HL-60/S4 (cell line): ENCODE measurements around the gene COMT.

Experiments
- in situ Hi-C: fragments of 300-500 bp; cut with MboI; formaldehyde crosslinking; loops from 2 replicates; pipeline ENCODE4 v1.14.3; 2022; ENCODE audit warnings: low sequenced_read_pairs

Gene COMT

GRCh38 chr22:19981171-19981960 is 39.8 kb downstream of the COMT start:
- in situ Hi-C loops: no loop called here

DNA sequence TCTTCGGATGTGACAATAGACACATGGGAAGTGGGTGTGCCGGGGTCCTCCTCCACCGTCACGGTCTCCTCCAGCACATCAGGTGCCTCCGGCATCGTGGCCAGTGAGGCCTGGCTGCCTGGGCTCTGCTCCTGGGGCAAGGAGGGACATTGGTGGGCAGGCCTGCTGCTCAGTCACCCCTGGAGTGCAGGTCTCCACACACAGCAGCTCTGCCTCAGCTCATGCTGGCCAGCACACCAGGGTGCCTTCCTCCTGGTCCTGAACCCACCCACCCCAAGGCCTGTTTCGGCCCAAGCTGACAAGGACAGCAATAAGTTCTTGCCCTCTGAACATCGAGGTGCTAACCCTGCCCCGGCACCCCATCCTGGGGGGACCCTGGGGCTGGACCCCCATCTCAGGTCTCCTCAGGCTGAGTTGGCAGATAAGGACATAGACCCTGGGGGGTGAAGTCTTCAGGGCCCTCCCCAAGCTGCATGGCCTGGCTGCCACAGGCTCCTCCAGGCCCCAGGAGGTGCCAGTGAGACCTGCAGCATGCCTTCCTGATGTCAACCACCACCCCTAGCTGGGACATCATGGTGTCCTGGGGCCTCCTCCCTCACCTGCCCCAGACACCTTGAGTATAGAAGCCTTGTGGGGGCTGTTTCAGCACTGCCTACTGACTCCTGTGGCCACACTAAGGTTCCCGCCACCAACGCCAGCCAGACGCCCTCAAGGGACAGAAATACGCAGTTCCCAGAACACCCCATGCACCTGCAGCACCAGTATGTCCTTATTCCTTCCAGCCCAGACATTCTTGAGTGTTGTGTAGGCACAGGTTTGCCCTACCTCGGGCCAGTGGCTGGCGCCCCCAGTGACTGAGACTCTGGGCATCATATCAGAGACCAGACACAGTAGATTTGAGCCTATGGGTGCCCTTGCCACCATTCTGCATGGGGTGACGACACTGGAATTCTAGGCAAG is 40.7 kb downstream of the COMT start:
- in situ Hi-C loops: no loop called here

GRCh38 chr22:19982991-19983578 is 41.5 kb downstream of the COMT start:
- in situ Hi-C loops: no loop called here

- in situ Hi-C loops: no loop called here
Measured at GRCh38 chr22:19983741-19984140, 42.2 kb downstream of the COMT start.

GRCh38 chr22:19984201-19984753 is 42.7 kb downstream of the COMT start:
- in situ Hi-C loops: no loop called here

GRCh38 chr22:19984851-19985811 is 43.6 kb downstream of the COMT start:
- in situ Hi-C loops: no loop called here

DNA sequence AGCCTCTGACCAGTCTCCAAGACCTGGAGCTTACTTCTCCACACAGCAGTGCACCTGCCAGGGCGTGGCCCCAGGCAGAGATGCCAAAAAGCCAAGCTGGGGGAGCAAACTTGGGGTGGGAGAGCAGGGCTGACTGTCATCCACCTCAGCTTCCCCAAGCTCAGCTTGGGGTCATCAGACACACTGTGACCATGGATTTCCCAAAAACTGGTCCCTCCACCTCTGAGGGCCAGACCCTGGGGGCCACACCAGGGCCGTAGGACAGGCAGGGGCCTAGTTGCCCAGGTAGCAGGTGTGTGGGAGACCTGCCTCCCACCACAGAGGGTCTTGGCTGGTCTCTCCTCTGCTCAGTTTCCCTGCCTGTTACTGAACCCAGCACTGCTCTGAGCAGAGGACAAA is 44.4 kb downstream of the COMT start:
- in situ Hi-C loops: no loop called here

DNA sequence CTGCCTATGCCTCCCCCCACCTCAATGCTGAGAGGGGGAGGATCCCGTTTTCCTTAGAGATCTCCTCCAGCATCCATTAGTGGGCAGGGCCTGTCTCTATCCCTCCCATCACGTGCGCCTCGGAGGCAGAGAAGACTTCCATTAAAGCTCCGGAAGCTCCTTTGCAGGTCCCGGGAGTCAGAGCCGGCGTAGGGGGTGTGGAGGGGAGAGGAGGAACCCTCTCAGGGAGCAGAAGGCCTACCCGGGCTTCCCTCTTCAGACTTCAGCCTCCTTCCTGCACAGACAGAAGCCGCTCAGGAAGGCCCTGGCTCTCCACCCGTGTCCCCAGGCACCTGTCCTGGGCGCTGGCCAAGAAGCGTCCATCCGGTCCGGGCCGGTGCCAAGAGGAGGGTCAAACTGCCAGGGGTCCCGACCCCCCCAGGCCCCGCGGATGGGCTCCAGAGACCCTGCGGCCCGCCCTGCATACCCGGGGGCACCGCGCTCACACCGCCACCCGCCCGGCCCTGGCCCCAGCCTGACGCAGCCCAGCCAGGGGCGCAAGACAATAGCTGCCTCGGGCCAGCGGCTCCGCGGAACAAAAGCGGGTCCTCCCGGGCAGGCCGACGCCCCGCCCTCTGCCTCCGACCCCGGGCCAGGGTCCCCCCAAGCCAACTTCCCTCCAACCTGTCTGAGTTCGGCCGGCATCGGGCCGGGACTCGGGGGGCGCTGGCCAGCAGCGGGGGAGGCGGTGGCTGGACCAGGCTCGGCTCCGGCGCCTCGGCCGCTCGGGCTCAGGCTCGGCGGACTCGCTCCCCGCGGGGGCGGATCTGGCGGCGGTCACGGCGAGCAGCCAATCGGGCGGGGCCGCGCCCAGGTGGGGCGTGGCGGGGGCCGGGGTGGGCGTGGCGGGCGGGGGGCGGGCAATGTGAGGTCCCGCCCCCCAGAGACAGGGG is 45.1 kb downstream of the COMT start:
- in situ Hi-C loops: no loop called here

GRCh38 chr22:19987394-19988306 is 46.1 kb downstream of the COMT start:
- in situ Hi-C loops: no loop called here

GRCh38 chr22:19988331-19988808 is 46.8 kb downstream of the COMT start:
- in situ Hi-C loops: no loop called here

GRCh38 chr22:19988965-19989724 is 47.6 kb downstream of the COMT start:
- in situ Hi-C loops: no loop called here

DNA sequence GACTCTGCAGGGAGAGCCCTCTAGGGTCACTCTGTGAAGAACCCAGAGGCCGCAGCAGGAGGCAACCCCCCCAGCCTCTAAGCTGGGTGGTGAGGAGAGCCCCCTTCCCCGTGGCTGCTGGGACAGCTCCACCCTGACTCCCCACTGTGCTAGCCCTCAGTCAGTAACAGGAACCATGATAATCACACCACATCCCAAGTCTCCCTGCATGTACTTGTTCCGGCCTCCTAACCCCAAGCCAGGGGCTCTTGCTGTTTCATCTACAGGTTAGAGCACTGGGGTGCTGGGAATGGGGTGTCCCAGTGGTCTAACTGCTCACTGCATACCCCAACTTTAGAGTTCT is 48.1 kb downstream of the COMT start:
- in situ Hi-C loops: no loop called here

DNA sequence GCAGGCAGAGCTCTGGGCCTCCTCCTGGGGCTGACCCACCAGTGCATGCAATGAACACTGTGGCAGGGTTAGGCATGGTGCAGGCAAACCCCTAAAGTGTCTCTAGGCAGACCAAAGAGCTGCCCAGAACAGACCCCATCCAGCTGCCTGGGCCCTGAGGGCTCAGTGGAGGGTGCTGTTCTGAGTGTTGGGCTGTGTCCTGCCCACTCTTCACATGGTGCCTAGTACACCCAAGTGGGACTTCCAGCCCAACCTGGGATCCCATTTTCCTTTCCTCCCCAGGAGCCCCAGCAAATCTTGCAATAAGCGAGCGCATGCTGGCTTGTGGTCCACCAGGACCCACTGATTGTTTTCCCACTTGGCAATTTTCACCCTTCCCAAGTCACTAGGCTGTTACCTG is 48.6 kb downstream of the COMT start:
- in situ Hi-C loops: no loop called here

DNA sequence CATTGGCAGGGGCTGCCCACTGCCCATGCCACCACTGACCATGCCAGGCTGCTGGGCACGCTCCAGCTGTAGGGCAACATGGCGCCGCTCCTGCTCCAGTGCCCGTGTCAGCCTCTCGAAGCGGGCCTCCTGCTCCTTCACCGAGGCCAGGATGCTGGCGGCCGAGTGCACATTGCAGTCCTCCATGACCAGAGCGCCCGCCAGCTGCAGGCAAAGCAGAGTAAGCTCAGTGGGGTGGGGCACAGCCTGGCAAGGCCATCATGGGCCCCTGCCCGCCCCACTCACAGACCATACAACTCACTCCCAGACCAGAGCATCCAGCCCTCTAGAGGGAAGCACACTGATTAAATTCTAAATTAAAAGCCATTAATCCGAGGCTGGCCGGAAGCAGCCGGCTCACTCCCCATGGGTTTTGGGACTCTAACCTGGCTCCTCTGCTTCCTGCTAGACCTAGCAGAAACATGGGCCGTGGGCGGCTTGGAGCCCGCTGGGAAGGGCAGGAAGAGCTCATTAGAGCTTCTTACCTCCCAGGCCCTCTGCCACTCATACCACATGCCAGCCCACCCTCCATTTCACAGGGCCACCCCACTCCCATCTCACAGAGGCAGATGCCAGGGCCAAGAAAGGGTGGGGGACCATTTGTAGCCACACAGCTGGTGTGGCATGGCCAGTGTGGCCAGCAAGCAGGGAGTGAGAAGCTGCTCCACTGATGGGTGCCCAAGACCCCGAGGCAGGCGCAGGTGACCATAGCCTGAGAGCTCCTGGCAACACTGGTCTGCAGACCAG is 49.2 kb downstream of the COMT start:
- in situ Hi-C loops: no loop called here

DNA sequence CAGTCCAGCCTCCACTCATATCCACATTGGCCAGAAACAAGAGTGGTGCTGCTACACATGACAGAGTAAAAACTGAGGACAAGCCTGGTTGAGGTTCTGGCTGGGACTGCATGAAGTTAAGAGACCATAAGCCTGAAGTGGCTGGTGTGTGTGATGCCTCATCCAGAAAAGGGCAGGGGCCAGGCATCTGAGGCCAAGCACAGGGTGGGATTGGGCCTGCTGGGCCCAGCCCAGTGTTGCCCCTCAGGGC is 49.7 kb downstream of the COMT start:
- in situ Hi-C loops: no loop called here

DNA sequence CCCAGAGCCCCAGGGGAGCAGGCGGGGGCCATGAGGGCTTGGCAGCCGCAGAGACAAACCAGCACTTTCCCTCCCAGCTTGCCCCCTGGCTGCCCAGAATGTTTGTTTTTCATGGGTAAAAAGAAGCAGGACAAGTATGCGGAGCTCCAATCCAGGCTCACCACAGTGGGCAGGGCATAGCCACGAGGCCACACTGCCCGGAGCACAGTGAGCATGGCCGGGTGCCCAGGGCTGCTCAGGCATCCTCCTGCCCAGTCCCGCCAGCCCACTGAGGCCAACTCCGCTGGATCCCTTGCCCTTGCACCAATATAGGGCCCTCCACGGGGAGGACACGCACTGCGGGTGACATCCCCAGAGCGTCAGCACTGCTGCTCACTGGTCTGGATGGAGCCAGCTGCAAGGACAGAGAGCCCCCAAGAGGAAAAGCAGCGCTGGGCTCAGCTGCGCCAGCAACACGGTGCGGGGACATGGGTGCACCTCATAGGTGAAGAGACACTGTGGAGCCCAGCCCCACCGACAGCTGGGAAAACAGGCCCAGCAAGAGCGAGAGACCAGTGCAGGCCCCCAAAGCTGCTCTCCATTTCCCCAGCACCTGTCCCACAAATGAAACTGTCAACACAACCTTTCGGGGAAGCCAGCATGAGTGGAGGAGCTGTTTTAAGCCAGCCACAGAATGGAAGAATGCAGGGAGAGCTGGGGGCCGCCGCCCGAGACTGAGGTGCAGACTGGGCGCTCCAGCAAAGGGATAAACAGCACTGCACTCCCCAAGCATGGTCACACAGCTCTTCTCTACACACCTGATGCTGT is 50.3 kb downstream of the COMT start:
- in situ Hi-C loops: no loop called here
